HG02610 (cell line): ENCODE measurements around the gene NCOA3.
"Not testable (repeated sequence)": the region's sequence is repeated elsewhere in the genome, so short reads cannot be mapped to it uniquely, and the experiment has no call there.

Experiments used
- ATAC-seq: cut with Tn5 transposase; IDR thresholded peaks from one replicate; pipeline ENCODE4 v1.9.1; 2021; ENCODE audit warnings: mild to moderate bottlenecking, moderate library complexity; ENCODE audit not compliant: unreplicated experiment

NCOA3 gene

DNA sequence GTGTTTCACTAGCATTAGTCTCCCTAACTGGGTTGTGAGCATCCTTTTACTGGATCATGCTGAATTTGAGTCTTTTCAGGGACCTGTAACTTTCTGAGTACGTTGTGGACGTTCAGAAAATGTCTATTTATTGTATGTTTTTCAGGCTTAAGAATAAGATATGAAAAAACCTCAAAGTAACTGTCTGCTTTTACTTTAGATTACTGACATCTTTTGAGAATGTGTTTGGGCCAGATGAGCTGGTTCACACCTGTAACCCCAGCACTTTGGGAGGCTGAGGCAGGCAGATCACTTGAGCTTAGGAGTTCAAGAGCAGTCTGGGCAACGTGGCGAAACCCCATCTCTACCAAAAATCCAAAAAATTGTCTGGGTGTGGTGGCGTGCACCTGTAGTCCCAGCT, 32.7 kb downstream of the NCOA3 start:
- no peak for ATAC-seq

- ATAC-seq: no peak
These were observed 33.4 kb downstream of the NCOA3 start for GRCh38 chr20:47535088-47535487.

DNA sequence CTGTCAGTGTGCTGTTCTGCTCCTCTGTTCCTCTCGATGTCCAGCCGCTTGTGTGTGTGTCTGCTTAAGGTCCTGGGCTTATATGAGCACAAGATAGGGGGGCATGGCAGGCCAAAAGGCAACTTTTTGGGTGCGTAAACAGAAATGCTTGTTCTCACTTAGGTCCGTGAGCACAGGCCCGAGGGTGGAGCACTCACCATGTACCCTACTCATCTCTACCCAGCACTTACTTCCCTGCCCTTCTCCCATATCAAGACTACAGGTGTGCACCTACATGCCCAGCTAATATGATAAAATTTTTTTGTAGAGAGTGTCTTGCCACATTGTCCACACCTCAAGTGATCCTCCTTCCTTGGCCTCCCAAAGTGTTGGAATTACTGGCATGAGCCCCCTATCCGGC, 34.3 kb downstream of the NCOA3 start:
- no peak for ATAC-seq

GRCh38 chr20:47540443-47541354, 39.0 kb downstream of the NCOA3 start:
- no peak for ATAC-seq

GRCh38 chr20:47541355-47541922, 39.8 kb downstream of the NCOA3 start:
- no peak for ATAC-seq

DNA sequence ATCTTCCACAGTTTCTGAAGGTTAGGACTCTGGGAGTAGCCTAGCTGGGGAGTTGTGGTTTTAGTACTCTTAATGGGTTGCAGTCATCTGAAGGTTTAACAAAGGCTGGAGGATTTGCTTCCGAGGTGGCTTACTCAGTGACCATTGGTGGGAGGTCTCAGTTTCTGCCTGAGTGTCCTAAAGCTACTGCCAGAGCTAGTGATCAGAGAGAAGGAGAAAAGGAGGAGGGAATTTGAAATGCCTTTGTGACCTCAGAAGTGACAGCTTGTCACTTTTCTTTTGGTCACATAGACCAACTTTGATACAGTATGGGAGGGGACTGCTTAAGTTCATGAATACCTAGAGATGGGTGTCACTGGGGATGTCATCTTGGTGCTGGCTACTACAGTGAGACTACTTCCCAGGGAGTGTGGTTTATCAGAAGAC, 41.3 kb downstream of the NCOA3 start:
- ATAC-seq: no peak

- ATAC-seq: no peak
These were observed 42.6 kb downstream of the NCOA3 start for GRCh38 chr20:47544240-47544639.

DNA sequence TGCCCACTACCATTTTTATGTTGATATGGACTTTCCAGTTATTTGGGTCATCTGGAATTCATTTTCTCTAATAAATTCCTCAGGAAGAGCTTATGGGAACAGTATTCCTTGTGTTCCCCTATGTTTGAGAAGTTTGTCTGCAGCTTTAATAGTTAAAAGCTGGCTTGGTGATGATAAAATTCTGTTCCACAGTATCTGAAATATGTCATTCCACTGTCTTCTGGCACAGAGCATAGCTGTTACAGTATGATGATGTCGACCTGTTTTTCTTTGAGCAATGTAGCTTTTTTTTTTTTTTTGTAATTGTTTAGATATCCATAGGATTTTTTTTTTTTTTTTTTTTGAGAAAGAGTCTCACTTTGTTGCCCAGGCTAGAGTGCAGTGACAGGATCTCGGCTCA, 43.2 kb downstream of the NCOA3 start:
- no peak for ATAC-seq

DNA sequence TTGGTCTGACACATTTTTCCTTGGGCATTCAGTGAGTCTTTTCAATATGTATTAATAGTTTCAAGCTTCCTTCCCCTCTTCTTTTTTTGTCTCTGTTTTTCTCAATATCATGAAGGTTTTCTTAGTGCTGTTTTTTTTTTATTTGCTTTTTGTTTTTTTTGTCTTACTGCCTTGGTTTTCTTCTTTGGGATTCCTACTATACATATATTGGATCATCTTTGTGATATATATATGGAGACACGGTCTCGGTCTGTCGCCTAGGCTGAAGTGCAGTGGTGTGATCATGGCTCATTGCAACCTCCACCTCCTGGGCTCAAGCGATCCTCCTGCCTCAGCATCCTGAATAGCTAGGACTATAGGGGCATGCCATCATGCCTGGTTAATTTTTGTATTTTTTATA, 43.8 kb downstream of the NCOA3 start:
- ATAC-seq: no peak

DNA sequence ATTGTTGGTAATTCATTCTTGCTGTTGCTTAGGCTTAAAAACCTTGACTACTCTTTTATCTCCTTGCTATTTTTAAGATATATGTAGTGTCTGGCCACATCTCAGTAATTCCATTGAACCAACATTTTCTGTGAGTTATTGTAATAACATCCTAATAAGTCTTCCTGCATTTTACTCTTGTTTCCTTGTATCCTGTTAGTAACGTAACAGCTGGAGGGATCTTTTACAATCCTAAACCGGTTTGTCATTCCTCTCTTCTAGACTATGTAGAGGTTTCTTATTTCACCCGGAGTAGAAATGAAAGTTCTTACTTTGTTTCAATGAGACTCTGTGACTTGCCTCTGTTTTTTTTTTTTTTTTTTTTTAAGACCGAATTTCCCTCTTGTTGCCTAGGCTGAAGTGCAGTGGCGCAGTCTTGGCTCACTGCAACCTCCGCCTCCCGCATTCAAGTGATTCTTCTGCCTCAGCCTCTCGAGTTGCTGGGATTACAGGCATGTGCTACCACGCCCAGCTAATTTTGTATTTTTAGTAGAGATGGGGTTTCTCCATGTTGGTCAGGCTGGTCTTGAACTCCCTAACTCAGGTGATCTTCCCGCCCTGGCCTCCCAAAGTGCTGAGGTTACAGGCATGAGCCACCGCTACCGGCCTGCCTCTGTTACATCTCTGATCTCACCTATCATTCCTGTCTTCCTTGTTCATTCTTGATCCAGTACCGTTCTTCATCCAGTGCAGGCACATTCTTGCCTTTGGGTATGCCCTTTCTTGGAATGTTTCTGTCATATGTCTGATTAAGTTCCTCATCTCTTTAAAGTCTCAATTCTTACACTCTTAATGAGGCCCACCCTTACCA, 44.7 kb downstream of the NCOA3 start:
- no peak for ATAC-seq

GRCh38 chr20:47547034-47547387, 45.3 kb downstream of the NCOA3 start:
- ATAC-seq: no peak

DNA sequence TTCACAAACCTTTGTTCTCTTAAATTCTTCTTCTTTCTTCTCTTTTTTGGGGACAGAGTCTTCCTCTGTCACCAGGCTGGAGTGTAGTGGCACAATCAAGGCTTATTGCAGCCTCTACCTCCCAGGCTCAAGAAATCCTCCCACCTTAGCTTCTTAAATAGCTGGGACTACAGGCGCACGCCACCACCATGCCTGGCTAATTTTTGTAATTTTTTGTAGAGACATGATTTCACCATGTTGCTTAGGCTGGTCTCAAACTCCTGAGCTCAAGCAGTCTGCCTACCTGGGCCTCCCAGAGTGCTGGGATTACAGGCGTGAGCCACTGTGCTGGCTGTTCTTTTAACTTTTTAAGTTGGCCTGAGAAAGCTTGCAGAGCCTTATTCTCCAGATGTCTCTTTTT, 48.0 kb downstream of the NCOA3 start:
- no peak for ATAC-seq

DNA sequence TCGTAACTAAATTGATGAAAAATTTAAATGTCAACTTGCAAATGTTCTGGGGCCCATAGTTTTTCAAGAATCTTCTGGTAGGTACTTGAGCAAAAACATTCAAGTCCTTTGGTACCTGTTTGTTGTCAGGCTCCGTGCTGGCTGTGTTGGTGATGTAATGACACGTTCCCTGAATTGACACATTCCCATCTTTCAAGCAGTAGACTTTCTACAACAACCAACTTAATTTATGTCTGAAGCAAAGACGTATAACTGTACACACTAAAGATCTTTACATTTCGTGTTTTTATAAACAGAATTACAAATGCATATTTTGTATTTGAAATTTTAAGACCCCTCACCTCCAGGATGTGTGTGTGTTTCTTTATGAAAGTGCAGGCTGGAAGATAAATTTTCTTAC, 49.5 kb downstream of the NCOA3 start:
- ATAC-seq: no peak

GRCh38 chr20:47551841-47552240, 50.2 kb downstream of the NCOA3 start:
- no peak for ATAC-seq

DNA sequence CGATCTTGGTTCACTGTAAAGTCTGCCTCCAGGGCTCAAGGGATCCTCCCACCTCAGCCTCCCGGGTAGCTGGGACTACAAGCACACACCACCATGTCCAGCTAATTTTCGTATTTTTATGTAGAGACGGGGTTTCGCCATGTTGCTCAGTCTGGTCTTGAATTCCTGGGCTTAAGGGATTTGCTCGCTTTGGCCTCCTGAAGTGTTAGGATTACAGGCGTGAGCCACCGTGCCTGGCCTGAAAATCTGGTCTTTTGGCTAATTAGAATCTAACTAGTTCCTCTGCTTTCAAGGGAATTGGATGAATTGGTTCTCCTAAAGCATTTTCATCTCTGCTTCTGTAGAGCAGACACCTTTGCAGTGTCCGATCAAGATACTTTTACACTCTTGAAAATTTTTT, 51.3 kb downstream of the NCOA3 start:
- ATAC-seq: no peak

DNA sequence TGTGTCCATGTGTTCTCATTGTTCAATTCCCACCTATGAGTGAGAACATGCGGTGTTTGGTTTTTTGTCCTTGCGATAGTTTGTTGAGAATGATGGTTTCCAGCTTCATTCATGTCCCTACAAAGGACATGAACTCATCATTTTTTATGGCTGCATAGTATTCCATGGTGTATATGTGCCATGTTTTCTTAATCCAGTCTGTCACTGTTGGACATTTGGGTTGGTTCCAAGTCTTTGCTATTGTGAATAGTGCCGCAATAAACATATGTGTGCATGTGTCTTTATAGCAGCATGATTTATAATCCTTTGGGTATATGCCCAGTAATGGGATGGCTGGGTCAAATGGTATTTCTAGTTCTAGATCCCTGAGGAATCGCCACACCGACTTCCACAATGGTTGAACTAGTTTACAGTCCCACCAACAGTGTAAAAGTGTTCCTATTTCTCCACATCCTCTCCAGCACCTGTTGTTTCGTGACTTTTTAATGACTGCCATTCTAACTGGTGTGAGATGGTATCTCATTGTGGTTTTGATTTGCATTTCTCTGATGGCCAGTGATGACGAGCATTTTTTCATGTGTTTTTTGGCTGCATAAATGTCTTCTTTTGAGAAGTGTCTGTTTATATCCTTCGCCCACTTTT, 52.0 kb downstream of the NCOA3 start:
- not testable (repeated sequence) for ATAC-seq

- not testable (repeated sequence) for ATAC-seq
These were observed 52.6 kb downstream of the NCOA3 start for GRCh38 chr20:47554283-47554682.

- ATAC-seq: no peak
These were observed 55.5 kb downstream of the NCOA3 start for GRCh38 chr20:47557218-47557617.

- no peak for ATAC-seq
These were observed 56.1 kb downstream of the NCOA3 start for GRCh38 chr20:47557791-47558190.

GRCh38 chr20:47558295-47559066, 56.8 kb downstream of the NCOA3 start:
- ATAC-seq: no peak
